GM21367 (cell line): Measurements from ENCODE around the gene ZCCHC12.
A peak's percentile ranks its signal among the peaks of the same experiment; 100 is the strongest.
"Not testable (repeated sequence)": the region's sequence is repeated elsewhere in the genome, so short reads cannot be mapped to it uniquely, and the experiment has no call there.

Source experiments
- ATAC-seq: cut with Tn5 transposase; IDR thresholded peaks from one replicate; pipeline ENCODE4 v1.9.1; 2021; ENCODE audit not compliant: unreplicated experiment

ZCCHC12 gene

DNA sequence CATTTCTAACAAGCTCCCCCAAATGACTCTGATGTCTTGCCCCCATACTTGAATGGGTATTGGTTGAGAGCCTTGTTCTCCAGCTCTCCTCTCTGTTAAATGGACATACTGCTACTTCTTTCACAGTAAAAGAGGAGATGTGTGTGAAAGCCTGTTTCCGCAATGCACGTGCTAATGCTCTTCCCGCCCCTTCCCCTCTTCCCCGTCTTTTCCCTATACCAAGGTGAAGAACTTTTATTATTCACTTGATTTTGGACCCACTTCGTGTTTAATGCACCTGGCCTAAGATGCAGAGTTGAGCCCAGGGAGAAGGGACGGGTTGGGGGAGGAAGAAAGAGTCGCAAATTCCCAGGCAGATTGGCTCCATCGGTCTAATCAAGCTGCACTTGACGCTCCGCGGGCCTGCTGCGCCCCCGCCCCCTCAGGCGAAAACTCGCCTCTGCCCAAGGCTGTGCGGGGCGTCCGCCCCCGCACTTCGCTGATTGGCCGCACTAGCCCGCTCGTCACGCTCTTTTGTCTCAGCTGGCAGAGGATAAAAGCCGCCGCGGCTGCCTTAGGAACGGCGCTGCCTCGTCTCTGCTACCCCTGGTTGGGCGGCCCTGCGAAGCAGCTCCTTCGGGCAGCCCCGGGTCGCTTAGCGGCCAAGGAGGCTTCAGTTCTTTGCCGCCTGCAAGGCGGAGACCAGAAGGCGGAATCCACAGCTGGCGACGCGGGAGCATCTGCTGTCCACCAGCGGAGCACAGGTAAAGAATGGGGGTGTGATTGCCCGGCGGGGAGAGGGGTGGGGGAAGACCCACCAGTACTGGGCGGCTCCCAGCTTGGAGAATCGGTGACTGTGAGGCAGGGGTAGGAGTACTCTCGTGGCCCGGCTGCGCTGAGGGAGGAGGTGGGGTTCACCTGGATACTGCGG, at the start of gene ZCCHC12:
TSS of gene ZCCHC12 (plus strand) at position 562 of the 910 bp plus-strand sequence. CDS start 1,421 bp downstream, outside the sequence.
- ATAC-seq, result no peak

- no peak for ATAC-seq
Observed at GRCh38 chrX:118779581-118779980, 44.0 kb upstream of the ZCCHC12 start.

DNA sequence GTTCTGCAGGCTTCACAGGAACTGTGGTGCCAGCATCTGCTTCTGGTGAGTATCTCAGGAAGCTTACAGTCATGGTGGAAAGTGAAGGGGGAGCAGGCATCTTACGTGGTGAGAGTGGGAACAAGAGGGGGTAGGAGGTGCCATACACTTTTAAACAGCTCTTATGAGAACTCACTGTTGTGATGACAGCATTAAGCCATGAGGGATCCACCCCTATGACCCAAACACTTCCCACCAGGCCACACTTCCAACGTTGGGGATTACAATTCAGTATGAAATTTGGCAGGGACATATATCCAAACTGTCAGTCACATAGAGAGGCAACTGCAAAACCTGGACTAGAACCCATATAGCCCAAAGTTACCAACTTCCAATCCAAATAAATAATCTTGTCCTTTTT, 43.1 kb upstream of the ZCCHC12 start:
- ATAC-seq, result no peak

- ATAC-seq, result no peak
Observed at GRCh38 chrX:118780911-118781310, 42.7 kb upstream of the ZCCHC12 start.

DNA sequence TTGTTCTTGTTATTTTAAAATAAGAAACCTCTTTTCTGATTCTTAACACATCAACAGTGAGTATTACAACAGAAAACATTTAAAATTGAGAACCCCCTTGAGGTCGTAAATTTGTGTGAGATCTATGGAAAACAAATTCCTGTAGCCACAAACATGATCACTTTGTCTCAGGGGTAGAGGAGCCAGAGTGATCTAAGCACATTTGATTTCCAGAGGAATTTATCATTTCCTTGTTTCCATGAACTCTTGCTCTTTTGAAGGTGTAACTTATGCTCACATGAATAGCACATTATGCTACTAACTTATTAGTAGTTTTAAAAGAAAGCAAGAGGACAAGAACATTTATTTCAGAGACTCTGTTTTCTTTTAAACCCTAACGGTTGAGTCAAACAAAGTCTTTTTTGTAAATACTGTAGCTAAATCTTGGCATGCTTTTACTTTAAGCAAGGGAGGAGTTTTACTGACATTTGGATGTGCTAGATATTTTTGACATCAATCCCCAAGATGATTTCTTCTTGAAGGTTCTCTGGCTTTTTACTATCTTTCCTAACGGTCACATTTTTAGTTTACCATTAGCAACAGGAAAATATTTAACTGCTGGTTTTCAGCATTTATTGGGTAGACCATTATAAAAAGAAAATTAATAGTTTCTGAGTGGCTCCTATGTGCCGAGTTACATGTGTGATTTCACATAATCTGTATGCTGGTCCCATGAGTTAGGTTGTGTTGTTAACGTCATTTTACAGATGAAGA, 27.9 kb upstream of the ZCCHC12 start:
- no peak for ATAC-seq

GRCh38 chrX:118802857-118803256, 20.8 kb upstream of the ZCCHC12 start:
- no peak for ATAC-seq

DNA sequence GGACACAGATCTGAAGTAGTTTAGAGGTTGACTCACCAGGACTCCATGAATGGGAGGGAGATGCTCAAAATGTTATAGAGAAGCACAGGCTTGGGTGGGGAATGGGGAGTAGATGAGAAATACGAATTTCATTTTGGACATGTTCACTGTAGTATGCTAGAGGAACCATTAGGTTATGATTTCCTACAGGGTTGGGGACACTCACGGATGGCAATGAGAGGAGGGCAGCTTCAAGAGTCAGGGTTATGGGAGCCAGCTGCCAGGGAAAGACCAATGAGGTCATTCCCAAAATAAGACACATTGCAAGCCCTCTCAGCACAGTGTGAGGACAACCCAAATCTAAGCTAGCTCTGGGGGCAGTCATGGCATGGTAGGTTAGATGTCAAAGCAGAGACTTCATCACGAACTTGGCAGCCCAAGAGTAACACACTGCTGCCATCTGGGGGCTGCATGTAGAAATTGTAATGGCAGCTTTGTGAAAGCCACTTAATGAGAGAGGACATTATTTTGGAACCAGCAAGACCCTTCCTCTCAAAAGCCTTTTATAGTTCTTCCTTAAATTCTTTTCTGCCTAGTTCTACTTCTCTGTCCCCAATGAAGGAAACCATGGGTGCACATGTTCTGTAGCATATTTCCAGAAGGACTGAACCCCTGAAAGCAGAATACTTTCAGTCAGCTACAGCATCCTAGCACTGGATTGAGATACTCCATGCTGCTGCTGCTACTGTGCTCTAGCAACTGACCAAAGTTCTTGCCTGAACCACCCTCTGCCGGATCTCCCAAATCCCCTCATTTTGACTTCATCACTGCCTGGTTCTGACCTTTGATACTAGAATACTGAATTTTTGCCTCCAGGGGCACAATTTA, 16.2 kb upstream of the ZCCHC12 start:
- ATAC-seq, result no peak

- ATAC-seq, result not testable (repeated sequence)
Observed at GRCh38 chrX:118817257-118817656, 6.4 kb upstream of the ZCCHC12 start.

DNA sequence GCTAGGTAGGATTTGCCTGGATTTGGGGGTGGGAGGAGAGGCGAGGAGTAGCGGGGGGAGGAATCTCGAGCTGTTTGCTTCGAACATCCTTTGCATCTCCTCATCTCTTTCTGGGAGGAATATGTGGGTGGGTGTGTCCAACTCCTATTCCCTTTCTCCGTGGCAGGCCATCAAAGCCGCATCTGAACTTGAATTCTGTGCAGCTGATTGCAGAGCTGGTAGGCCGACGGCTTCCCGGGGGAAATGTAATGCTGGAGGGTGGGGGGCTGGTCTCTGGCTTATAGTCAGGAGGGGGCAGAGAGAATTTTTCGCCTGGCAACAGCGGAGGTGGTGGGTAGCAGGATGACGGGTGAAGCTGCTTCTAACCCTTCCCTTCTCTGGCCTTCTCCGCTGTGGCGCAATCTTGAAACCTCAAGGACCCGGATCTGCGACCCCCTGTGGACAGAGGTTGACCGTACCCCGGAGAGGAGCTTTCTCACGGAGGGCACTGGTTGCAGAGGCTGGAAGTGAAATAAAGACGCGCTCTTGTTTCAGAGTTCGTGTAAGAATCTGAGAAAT, 628 bp downstream of the ZCCHC12 start:
- no peak for ATAC-seq

DNA sequence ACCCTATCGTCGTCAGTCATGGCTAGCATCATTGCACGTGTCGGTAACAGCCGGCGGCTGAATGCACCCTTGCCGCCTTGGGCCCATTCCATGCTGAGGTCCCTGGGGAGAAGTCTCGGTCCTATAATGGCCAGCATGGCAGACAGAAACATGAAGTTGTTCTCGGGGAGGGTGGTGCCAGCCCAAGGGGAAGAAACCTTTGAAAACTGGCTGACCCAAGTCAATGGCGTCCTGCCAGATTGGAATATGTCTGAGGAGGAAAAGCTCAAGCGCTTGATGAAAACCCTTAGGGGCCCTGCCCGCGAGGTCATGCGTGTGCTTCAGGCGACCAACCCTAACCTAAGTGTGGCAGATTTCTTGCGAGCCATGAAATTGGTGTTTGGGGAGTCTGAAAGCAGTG, 1.6 kb downstream of the ZCCHC12 start:
- no peak for ATAC-seq

DNA sequence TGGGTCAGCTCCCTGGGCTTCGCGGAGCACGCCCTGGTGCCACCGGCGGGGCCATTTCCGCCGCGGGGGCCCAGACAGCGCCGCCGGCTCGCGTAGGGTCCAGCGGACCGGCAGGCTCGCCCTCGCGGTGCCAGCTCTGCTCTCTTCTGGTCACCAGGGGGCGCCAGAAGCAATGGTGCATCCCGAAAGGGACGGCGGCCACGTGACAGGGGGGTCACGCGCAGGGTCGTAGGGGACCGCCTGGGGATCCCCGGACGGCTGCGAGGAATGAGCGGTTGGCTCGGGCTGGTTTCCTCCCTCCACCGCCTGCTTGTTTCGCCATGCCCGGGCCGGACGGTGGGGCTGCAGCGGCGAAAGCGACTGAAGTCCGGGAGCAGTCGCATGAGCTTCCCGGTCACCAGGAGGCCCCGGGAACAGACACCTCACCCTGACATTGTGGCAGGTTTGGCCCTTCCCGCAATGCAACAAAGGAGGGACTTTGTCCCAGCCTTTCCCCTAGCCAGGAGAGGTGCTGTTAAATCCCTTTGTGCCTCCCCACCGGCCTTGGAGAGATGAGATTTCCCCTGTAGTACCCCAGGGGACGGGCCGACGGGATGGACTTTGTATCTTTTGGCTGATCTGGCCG, 15.8 kb downstream of the ZCCHC12 start:
- ATAC-seq, result peak; percentile 82

DNA sequence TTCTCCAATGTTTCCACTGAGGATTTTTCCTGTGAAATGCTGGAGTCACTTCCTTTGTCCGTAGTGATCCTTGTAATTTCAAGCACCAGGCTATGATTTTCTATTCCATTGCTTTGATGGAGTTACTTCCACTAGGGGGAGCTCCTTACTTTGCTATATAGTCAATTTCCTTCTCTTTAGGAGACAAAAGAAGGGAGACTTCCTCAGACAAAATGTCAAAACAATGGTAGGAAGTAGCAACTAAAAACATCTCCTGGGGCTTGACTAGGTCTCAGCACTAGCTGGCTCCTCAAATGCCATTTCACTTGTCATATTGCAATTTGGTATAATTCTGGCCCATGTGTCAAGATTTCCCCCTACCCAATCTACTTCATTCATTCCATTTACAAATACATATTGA, 24.1 kb downstream of the ZCCHC12 start:
- no peak for ATAC-seq

GRCh38 chrX:118853596-118853995, 30.0 kb downstream of the ZCCHC12 start:
- no peak for ATAC-seq

GRCh38 chrX:118855681-118856310, 32.2 kb downstream of the ZCCHC12 start:
- ATAC-seq, result no peak

GRCh38 chrX:118857006-118857405, 33.4 kb downstream of the ZCCHC12 start:
- ATAC-seq, result no peak

DNA sequence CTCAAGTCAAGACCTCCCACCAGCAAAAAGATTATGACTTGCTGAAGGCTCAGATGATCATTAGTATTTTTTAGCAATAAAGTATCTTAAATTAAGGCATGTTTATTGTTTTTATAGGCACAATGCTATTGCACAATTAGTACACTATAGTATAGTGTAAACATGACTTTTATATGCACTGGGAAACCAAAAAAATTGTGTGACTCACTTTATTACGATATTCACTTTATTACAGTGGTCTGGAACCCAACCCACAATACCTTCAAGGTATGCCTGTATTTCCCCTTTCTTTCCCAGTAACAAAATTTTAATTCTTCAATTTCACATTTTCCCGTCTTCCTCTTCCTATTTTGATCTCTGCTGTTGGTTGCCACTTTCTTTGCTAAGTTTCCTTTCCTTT, 37.7 kb downstream of the ZCCHC12 start:
- ATAC-seq, result no peak

GRCh38 chrX:118862091-118862490, 38.5 kb downstream of the ZCCHC12 start:
- ATAC-seq, result no peak

DNA sequence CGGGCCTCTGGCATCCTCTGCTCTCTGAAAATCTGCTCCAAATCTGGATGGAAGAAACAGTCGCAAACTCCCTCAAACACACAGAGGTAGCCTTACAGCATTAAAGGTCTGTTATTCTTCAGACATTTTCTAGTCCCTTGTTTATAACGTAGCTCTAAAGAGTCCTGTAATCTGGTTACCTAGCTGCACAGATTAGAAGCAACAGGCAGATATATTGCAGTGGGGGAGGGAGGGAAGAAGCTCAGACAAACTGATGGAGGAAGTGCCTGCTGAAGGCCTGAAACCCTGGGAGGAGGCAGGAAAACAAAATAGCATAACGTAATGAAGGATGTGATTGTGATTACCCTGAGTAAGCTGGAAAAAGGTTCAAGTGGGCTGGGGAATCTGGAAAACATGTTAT, 39.4 kb downstream of the ZCCHC12 start:
- no peak for ATAC-seq

DNA sequence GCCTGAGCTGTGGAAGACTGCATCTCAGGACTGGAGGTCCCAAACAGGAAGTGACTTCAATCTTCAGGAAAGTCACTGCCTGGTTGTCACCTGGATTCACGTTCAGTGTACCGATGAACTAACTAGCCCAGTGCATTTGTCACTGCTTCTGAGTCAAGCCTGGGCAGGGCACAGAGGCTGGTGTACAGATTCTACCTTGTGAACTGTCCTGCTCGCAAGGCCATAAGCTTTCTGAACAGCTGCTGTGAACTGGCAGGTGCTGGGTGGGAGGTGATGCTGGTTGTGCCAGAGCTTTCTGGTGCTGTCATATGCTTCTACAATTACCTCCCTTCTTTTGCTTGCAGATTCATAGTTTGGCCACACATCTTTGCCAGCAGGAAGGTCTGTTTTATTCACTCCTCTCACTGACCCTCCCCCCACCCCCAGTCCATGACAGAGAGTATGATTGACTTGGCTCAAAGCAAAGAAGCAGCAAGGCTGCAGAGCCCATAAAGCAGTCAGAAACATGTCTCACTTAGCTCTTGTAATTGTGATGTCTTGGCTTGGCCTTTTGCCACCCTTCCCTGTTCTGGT, 40.5 kb downstream of the ZCCHC12 start:
- ATAC-seq, result no peak

DNA sequence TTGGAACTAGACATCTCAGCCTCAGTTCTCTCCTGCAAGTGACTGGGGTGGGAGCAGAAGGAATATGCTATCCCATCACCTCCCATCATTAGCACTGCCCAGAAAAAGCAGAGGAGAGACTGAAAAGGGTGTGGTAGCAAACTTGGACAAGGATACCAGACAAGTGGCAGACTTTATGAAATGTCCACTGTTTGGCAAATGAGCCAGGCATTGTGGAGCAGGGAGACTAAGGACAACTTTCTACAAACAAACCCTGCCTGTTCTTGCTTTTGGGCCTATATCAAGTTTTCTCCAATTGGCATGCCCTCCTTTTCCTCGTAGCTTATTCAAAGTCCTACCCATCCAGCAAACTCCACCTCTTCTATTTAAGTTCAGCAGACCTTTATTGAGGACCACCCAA, 41.6 kb downstream of the ZCCHC12 start:
- no peak for ATAC-seq
